Activated naive CD8-positive, alpha-beta T cell treated with anti-CD3 and anti-CD28 coated beads, Interleukin-2, amount 50 U/mL, for 24 hours (primary cell): ENCODE measurements around the gene LRRC39.
"Not testable (repeated sequence)": the region's sequence is repeated elsewhere in the genome, so short reads cannot be mapped to it uniquely, and the experiment has no call there.

ENCODE experiments used
- ATAC-seq: fragments of 150-1000 bp; cut with Tn5 transposase; one replicate; pipeline ENCODE4 v1.10.0; 2021
- DNase-seq: peaks from one replicate; pipeline ENCODE4 v3.0.0; 2021
- H3K27ac Mint-ChIP-seq: one replicate; pipeline ENCODE4 v1.8.0; 2021; ENCODE audit warnings: mild to moderate bottlenecking, mixed read lengths
- H3K27me3 Mint-ChIP-seq: one replicate; pipeline ENCODE4 v1.8.0; 2021; ENCODE audit warnings: mixed read lengths
- H3K36me3 Mint-ChIP-seq: one replicate; pipeline ENCODE4 v1.8.0; 2021; ENCODE audit warnings: low read depth, mixed read lengths
- H3K4me1 Mint-ChIP-seq: one replicate; pipeline ENCODE4 v1.8.0; 2021; ENCODE audit warnings: mixed read lengths
- H3K4me3 Mint-ChIP-seq: one replicate; pipeline ENCODE4 v1.8.0; 2021; ENCODE audit warnings: mild to moderate bottlenecking, moderate library complexity, mixed read lengths
- H3K9me3 Mint-ChIP-seq: one replicate; pipeline ENCODE4 v1.8.0; 2021; ENCODE audit warnings: mixed read lengths

The LRRC39 gene

GRCh38 chr1:100178091-100178490 is at the start of gene LRRC39:
Gene LRRC39 (minus strand): TSS chr1:100178256. CDS start chr1:100168516, 9,740 bp downstream.
- peaks cover 4% of the 10 kb centered on the region for H3K9me3 Mint-ChIP-seq
- no peak within 1 kb of the TSS for H3K27ac Mint-ChIP-seq
- H3K4me3 Mint-ChIP-seq = no peak within 1 kb of the TSS
- no peaks in the 10 kb centered on the region for H3K36me3 Mint-ChIP-seq
- DNase-seq = no peak
- no peaks in the 10 kb centered on the region for H3K4me1 Mint-ChIP-seq
- no peaks in the 10 kb centered on the region for H3K27me3 Mint-ChIP-seq
- no peak for ATAC-seq

GRCh38 chr1:100222428-100222827 is 44.4 kb upstream of the LRRC39 start:
- Mint-ChIP-seq H3K4me3 (no peak overlapping the region), H3K27ac (no peak overlapping the region), H3K27me3 (no peaks in the 10 kb centered on the region), H3K4me1 (peaks cover 10% of the 10 kb centered on the region), H3K36me3 (peaks cover 9% of the 10 kb centered on the region), H3K9me3 (no peaks in the 10 kb centered on the region)
- ATAC-seq (no peak), DNase-seq (no peak)

- no peak for ATAC-seq
These were observed 41.8 kb upstream of the LRRC39 start for GRCh38 chr1:100219883-100220282.

GRCh38 chr1:100219457-100219856 is 41.4 kb upstream of the LRRC39 start:
- H3K4me3 Mint-ChIP-seq = no peak overlapping the region
- H3K4me1 Mint-ChIP-seq = peaks cover 10% of the 10 kb centered on the region
- no peaks in the 10 kb centered on the region for H3K9me3 Mint-ChIP-seq
- H3K36me3 Mint-ChIP-seq = peaks cover 11% of the 10 kb centered on the region
- no peak for ATAC-seq
- no peaks in the 10 kb centered on the region for H3K27me3 Mint-ChIP-seq
- no peak for DNase-seq
- H3K27ac Mint-ChIP-seq = no peak overlapping the region

More at GRCh38 chr1:100219883-100220282, 41.8 kb upstream of the LRRC39 start:
- H3K36me3 Mint-ChIP-seq = peaks cover 9% of the 10 kb centered on the region
- H3K4me1 Mint-ChIP-seq = peaks cover 10% of the 10 kb centered on the region
- H3K27me3 Mint-ChIP-seq = no peaks in the 10 kb centered on the region
- H3K27ac Mint-ChIP-seq = no peak overlapping the region
- H3K9me3 Mint-ChIP-seq = no peaks in the 10 kb centered on the region
- no peak for DNase-seq
- H3K4me3 Mint-ChIP-seq = no peak overlapping the region

GRCh38 chr1:100217834-100218233 is 39.8 kb upstream of the LRRC39 start:
- H3K4me3 Mint-ChIP-seq = no peak overlapping the region

GRCh38 chr1:100215101-100215500 is 37.0 kb upstream of the LRRC39 start:
- DNase-seq (no peak), ATAC-seq (no peak)
- Mint-ChIP-seq H3K27ac (no peak overlapping the region), H3K9me3 (no peaks in the 10 kb centered on the region), H3K4me3 (no peak overlapping the region), H3K27me3 (no peaks in the 10 kb centered on the region), H3K4me1 (peaks cover 8% of the 10 kb centered on the region), H3K36me3 (peaks cover 21% of the 10 kb centered on the region)

More at GRCh38 chr1:100217834-100218233, 39.8 kb upstream of the LRRC39 start:
- DNase-seq (no peak), ATAC-seq (no peak)
- no peaks in the 10 kb centered on the region for H3K9me3 Mint-ChIP-seq
- H3K27me3 Mint-ChIP-seq = no peaks in the 10 kb centered on the region
- H3K4me1 Mint-ChIP-seq = peaks cover 10% of the 10 kb centered on the region
- no peak overlapping the region for H3K27ac Mint-ChIP-seq
- H3K36me3 Mint-ChIP-seq = peaks cover 15% of the 10 kb centered on the region

- Mint-ChIP-seq H3K9me3 (no peaks in the 10 kb centered on the region), H3K27me3 (no peaks in the 10 kb centered on the region), H3K36me3 (peaks cover 20% of the 10 kb centered on the region), H3K27ac (no peak overlapping the region), H3K4me1 (no peaks in the 10 kb centered on the region), H3K4me3 (no peak overlapping the region)
- no peak for ATAC-seq
- DNase-seq = no peak
These were observed 35.1 kb upstream of the LRRC39 start for GRCh38 chr1:100213141-100213540.

GRCh38 chr1:100206301-100206700 is 28.2 kb upstream of the LRRC39 start:
- Mint-ChIP-seq H3K27ac (no peak overlapping the region), H3K27me3 (no peaks in the 10 kb centered on the region), H3K4me1 (no peaks in the 10 kb centered on the region), H3K9me3 (peaks cover 6% of the 10 kb centered on the region), H3K4me3 (no peak overlapping the region), H3K36me3 (peaks cover 55% of the 10 kb centered on the region)
- no peak for DNase-seq
- ATAC-seq = no peak

GRCh38 chr1:100205593-100205992 is 27.5 kb upstream of the LRRC39 start:
- not testable (repeated sequence) for DNase-seq, ATAC-seq, H3K27me3 Mint-ChIP-seq, H3K4me1 Mint-ChIP-seq, H3K9me3 Mint-ChIP-seq, H3K27ac Mint-ChIP-seq, H3K4me3 Mint-ChIP-seq
- H3K36me3 Mint-ChIP-seq = peaks cover 62% of the 10 kb centered on the region

GRCh38 chr1:100205103-100205502 is 27.0 kb upstream of the LRRC39 start:
- not testable (repeated sequence) for ATAC-seq, H3K4me3 Mint-ChIP-seq, H3K4me1 Mint-ChIP-seq, DNase-seq, H3K27ac Mint-ChIP-seq, H3K27me3 Mint-ChIP-seq, H3K9me3 Mint-ChIP-seq
- peaks cover 61% of the 10 kb centered on the region for H3K36me3 Mint-ChIP-seq

- not testable (repeated sequence) for H3K4me3 Mint-ChIP-seq, ATAC-seq, H3K9me3 Mint-ChIP-seq, H3K4me1 Mint-ChIP-seq, H3K27me3 Mint-ChIP-seq, H3K27ac Mint-ChIP-seq, DNase-seq
- H3K36me3 Mint-ChIP-seq = peaks cover 62% of the 10 kb centered on the region
These were observed 24.6 kb upstream of the LRRC39 start for GRCh38 chr1:100202703-100203102.

GRCh38 chr1:100200060-100200459 is 22.0 kb upstream of the LRRC39 start:
- not testable (repeated sequence) for H3K27me3 Mint-ChIP-seq, H3K9me3 Mint-ChIP-seq, H3K27ac Mint-ChIP-seq, H3K4me1 Mint-ChIP-seq, H3K4me3 Mint-ChIP-seq, DNase-seq, ATAC-seq
- peaks cover 66% of the 10 kb centered on the region for H3K36me3 Mint-ChIP-seq

- H3K4me1 Mint-ChIP-seq = no peaks in the 10 kb centered on the region
- H3K9me3 Mint-ChIP-seq = no peaks in the 10 kb centered on the region
- no peaks in the 10 kb centered on the region for H3K27me3 Mint-ChIP-seq
- H3K4me3 Mint-ChIP-seq = no peak overlapping the region
- H3K27ac Mint-ChIP-seq = no peak overlapping the region
- no peak for DNase-seq
- peaks cover 51% of the 10 kb centered on the region for H3K36me3 Mint-ChIP-seq
- ATAC-seq = no peak
These were observed 20.5 kb upstream of the LRRC39 start for GRCh38 chr1:100198596-100198995.

- H3K4me1 Mint-ChIP-seq = peaks cover 4% of the 10 kb centered on the region
- DNase-seq (no peak), ATAC-seq (no peak)
- no peaks in the 10 kb centered on the region for H3K9me3 Mint-ChIP-seq
- H3K27ac Mint-ChIP-seq = no peak overlapping the region
- H3K36me3 Mint-ChIP-seq = peaks cover 9% of the 10 kb centered on the region
- no peaks in the 10 kb centered on the region for H3K27me3 Mint-ChIP-seq
- H3K4me3 Mint-ChIP-seq = no peak overlapping the region
These were observed 10.6 kb upstream of the LRRC39 start for GRCh38 chr1:100188617-100189016.

GRCh38 chr1:100187912-100188311 is 9.9 kb upstream of the LRRC39 start:
- H3K4me3 Mint-ChIP-seq = no peak overlapping the region
- H3K27ac Mint-ChIP-seq = no peak overlapping the region
- peaks cover 4% of the 10 kb centered on the region for H3K4me1 Mint-ChIP-seq
- H3K36me3 Mint-ChIP-seq = peaks cover 9% of the 10 kb centered on the region
- H3K9me3 Mint-ChIP-seq = no peaks in the 10 kb centered on the region
- DNase-seq (no peak), ATAC-seq (no peak)
- no peaks in the 10 kb centered on the region for H3K27me3 Mint-ChIP-seq

- no peaks in the 10 kb centered on the region for H3K36me3 Mint-ChIP-seq
- DNase-seq = no peak
- no peak overlapping the region for H3K4me3 Mint-ChIP-seq
- H3K4me1 Mint-ChIP-seq = peaks cover 4% of the 10 kb centered on the region
- no peak overlapping the region for H3K27ac Mint-ChIP-seq
- H3K9me3 Mint-ChIP-seq = peaks cover 4% of the 10 kb centered on the region
- ATAC-seq = no peak
- H3K27me3 Mint-ChIP-seq = no peaks in the 10 kb centered on the region
These were observed 6.5 kb upstream of the LRRC39 start for GRCh38 chr1:100184536-100184935.
